ENCODE results near the gene OOEP.

OOEP gene

DNA sequence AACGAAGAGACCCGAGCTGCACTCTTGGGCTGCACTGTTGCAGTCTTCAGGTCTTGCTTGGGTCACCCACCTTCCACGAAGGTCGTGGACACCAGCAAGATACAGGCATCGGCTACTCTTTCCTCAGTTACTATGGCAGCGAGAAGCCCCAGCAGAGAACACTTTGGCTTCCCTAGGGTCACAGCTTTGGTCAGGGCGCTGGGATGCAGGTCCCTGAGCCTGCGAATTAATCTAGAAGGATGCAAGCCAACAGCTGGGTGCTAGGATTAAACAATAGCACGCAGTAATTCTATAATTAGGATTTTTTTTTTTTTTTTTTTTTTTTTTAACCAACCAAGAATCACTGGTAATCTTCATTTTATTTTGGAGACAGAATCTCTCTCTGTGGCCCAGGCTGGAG lies 5.1 kb downstream of the OOEP start:
- DNase-seq (ENCODE audit: low spot score): no peak

DNA sequence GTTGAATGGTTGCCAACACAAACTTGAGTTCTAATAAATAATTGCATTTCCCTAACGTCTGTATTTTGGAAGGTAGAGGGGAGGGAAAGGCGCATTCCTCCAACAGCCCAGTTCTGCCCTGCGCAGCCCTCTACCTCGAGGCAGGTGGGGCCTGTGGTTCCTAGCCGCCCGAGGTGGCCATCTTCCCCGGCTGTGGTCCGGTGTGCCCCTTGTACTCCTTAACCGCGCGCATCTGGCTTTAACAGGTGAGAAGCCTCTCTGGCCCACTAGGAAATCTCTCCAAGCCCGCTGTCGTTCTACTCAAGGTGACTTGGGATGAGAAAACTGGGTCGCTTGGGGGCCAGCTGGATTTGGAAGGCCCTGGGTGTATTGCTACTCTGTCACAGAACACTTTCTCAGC lies 5.6 kb downstream of the OOEP start:
- DNase-seq (ENCODE audit: low spot score): no peak

DNA sequence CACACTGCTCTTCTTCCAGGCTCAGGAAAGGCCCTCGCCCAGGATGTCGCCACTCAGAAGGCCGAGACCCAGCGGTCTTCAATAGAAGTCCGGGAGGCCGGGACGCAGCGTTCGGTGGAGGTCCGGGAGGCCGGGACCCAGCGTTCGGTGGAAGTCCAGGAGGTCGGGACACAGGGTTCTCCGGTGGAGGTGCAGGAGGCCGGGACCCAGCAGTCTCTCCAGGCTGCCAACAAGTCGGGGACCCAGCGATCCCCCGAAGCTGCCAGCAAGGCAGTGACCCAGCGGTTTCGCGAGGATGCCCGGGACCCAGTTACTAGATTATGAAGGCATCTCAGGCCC lies 6.2 kb downstream of the OOEP start:
- no peak for DNase-seq (ENCODE audit: low spot score)

DNA sequence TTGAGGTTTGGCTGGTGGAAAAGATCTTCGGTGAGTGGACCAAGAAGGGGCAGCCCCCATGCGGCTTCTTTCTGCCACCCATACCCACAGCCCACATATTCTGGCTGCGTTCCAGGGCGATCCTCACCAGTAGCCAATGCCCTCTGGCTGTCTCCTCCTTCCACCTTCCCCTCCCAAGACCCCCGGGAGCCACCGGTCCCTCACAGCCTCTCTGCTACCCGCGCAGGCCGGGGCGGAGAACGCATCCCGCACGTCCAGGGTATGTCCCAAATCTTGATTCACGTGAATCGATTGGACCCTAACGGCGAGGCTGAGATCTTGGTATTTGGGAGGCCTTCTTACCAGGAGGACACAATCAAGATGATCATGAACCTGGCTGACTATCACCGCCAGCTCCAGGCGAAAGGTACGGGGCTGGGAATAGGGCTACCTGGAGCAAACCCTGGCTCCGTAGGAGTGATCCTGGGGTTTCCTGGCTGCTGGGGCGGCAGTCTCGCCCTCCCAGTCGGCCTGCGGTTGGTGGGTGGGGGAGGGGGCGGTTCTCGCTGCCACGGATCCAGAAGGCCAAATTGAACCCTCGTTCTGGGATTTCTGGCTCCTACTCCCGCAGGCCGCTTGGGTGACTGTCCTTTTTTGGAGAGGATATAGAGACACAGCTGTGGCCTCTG lies 6.7 kb downstream of the OOEP start:
- no peak for DNase-seq (ENCODE audit: low spot score)

DNA sequence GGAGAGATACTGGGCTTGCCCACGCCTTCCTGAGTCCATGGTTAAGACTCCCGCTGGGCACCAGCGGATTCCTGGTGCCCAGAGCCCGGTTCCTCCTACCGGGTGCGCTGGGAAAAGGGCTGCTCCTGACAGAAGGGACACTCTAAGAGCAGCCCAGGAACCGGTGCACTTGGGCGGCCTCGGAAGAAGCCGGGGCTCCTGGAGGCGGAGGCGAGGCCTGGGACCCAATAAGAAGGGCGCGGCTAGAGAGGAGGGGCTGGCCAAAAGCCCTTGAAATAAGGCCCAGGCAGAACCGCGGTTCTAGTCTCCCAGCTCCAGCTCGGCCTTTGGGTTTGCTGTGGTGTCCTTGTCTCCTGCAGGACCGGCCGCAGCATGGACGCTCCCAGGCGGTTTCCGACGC lies 7.3 kb downstream of the OOEP start, which contains the start of gene KHDC3L:
TSS of gene KHDC3L (plus strand) at position 301 of the 400 bp plus-strand sequence. CDS start at position 373, 72 bp downstream.
- DNase-seq (ENCODE audit: low spot score): no peak

DNA sequence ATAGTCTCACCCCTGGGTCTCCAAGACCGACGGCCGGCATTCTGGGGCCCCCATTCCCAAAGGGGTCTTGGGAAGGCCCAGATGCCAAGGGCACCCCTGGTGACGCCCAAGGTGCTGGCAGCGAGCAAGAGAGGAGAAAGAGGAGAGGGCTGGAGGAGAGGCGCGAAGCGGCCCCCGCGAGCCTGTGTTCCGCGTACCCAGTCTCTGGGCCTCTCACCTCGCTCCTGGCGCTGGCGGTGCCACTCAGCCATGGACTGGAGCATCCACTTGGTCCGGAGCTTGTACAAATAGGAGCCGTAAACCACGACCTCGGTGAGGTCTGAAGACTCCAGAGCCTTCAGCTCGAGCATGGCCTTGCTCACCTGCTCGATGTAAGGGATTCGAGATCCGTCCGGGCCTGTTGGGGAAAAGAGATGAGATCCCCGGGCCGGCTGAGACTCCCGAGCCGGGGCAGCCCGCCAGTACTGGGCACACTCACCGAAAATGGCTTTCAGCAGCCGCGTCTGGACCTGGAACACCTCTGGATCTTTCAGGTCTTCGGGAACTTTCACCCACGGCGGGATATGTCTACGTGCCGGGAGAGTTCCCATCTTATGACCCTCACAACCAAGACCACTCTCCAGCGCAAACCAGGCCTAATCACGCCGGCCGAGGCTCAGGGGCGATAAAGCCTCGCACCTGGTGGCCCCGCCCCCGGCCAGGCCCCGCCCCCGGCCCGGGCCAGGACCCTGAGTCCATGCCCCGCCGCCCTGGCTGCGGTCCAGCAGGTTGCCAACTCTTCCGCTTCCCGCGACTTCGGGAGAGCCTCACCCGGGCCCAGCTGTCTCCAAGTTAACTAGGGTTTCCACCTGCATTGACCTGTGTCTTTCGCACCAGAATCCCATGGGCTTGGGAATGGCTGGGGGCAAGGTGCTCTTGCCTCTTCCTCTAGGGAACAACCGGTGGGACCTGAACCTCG lies 15.8 kb downstream of the OOEP start, which contains the start of gene DPPA5:
TSS of gene DPPA5 (minus strand) at position 641 of the 958 bp plus-strand sequence. CDS start at position 590, 51 bp downstream.
- DNase-seq (ENCODE audit: low spot score): no peak

DNA sequence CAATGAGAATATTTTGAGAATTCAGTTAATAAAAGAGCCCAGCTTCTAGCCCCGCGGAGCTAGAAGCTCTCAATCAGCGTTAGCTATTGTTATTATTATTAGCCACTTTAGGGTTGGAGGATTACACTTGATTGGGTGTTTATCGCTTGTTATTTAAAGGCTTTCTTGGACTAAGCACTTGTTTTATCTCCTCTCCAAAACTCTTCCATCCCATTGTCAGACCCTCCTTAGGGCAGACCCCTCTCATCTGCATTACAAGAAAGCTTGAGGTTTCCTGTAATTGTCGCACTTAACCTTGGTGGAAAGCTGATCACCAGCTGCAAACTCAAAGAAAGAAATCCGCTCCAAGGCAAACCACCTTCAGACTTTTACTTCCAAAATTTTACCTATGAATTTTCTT lies 20.4 kb downstream of the OOEP start:
- DNase-seq (ENCODE audit: low spot score): no peak

DNA sequence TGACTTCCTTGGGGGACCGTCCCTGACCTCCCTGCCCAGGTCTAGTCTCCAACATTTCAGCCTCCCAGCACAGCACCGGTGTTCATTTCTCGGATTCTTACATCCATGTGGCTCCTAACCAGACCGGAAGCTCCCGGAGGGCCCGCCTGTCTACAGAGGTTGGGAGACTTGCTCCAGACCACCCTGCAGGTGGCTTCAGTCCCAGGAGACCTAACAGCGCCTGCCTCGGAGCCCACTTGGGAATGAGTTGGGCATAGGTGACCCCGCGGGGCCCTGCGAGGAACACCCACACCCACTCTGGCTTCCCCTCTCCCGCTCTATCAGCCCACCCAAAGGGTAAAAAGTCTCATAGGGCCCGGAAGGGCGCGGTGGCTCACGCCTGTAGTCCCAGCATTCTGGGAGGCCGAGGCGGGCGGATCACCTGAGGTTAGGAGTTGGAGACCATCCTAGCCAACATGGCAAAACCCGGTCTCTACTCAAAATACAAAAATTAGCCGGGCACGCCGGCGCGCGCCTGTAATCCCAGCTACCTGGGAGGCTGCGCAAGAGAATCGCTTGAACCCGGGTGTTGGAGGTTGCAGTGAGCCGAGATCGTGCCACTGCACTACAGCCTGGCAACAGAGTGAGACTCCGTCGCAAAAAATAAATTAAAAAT lies 21.0 kb downstream of the OOEP start:
- no peak for DNase-seq (ENCODE audit: low spot score)

DNA sequence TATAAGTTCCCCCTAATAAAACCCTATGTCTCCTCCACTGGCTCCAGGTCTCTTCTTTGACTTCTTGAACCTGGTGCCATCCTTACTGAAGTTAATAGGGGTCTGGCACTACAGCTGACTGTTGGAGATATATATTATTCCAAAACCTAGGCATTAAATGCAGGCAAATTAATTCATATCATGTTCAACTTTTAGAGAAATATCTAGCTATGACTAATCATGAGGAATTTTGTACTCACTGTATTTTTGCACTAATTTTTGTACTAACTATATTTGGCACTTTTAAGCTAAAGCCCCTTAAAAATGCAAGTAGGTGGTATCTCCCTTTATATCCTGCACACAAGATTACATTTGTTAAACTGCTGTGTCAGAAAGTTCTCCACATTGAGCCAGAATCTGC lies 26.5 kb downstream of the OOEP start:
- no peak for DNase-seq (ENCODE audit: low spot score)

DNA sequence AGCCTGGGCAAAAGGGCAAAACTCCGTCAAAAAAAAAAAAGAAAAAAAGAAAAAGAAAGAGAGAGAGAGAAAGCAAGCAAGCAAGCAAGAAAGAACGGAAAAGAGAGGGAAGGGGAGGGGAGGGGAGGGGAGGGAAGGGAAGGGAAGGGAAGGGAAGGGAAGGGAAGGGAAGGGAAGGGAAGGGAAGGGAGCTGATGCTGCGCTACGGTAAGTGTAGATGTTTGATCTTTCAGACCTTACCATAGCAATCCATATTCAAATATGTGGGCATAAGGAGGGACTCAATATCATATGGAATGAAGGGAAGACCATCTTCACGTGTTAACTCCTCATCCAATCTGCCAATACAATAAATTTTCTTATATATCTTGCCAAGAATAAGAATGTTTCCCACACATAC lies 27.5 kb downstream of the OOEP start:
- DNase-seq (ENCODE audit: low spot score): no peak

DNA sequence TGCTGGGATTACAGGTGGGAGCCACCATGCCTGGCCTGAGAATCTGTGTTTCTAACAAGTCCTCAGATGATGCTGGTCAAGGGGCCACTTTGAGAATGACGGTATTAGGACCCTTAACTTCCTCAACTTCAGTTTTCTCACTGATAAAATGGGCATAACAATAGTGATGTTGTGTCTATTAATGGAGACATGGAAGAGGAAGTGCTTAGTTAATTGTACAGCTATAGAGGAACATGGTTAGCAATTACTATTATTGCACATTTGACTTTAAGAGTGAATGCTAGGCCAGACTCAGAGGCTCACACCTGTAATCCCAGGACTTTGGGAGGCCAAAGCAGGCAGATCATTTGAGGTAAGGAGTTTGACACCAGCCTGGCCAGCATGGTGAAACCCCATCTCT lies 28.4 kb downstream of the OOEP start:
- no peak for DNase-seq (ENCODE audit: low spot score)

DNA sequence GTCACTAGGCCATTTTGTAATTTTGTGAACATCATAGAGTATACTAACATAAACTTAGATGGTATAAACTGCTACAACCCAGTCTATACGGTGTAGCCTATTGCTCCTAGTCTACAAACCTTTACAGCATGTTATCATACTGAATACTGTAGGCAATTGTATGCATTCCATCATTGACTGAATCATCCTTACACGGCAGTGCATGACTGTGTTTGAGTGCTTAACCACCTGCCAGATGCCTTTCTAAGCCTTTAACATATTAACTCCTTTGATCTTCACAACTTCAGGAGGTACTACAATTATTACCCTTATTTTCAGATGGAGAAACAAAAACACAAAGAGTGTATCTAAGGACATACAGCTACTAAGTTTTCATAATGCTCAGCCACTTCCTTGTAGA lies 29.6 kb downstream of the OOEP start:
- DNase-seq (ENCODE audit: low spot score): no peak

DNA sequence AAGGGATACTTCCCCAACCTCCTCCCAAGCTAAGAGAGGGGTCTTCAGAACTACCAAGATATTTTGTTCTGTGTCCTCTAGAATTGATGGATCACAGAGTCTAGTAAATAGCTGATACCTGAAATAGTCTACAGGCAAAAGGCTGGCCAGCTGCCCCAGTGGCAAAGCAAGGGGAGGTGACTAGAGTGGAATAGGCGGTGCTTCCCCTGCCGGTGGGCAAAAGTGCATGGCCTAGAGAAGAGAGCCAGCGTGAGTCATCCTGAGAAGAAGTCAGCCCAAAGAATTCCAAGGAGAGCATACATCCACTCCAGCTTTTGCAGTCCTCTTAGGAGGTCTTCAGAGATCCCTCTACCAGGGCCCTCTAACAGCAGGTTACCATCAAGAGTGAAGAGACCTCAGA lies 30.4 kb downstream of the OOEP start:
- no peak for DNase-seq (ENCODE audit: low spot score)

DNA sequence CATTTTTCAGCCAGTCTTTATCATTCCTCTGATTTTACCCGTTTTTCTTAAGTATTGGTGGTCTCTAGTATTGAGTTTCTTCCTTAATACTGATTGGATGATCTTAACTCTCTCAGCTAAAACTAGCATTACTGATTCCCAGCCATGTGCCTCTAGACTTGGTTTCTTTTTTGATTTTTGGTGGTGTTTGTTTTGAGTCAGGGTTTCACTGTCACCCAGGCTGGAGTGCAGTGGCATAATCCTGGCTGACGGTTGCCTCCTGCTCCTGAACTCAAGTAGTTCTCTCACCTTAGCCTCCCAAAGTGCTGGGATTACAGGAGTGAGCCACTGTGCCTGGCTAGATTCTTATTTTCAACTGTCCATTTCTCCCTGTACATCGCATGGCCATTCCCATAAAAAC lies 40.5 kb downstream of the OOEP start:
- no peak for DNase-seq (ENCODE audit: low spot score)

DNA sequence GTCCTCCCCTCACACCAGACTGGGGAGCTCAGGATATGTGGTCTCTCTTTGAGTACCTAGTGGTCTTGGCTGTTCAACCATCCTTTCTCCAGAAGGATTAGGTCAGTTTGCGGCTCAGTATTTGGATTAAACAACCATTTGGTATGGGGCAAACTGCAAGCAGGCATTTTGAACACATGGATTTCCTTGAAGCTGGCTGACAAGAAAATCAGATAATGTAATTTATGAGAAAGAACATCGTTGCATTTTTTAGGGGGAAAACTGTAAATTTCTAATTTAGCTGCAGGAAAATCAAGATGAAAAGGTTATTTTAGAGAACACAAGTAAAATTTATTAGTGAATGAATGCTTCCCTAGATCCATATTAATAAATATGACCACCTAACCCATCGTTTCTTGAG lies 40.9 kb downstream of the OOEP start:
- no peak for DNase-seq (ENCODE audit: low spot score)

DNA sequence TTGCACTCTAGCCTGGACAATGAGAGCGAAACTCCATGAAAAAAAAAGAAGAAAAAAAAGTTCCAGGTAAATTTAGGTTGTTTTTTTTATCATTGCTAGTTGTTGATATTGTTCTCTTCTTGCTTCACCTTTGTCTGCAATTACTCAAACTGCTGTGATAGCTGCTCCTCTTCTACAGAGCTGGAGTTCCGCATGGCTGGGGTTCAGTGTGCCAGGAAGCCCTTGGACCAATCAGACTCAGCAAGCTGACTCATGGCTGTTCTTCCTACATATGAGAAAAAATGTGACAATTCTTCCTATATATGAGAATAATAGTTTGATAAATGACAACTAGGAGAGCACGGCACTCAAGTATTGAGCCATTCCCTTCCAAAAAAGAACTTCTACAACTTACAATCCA lies 44.0 kb downstream of the OOEP start:
- no peak for DNase-seq (ENCODE audit: low spot score)

DNA sequence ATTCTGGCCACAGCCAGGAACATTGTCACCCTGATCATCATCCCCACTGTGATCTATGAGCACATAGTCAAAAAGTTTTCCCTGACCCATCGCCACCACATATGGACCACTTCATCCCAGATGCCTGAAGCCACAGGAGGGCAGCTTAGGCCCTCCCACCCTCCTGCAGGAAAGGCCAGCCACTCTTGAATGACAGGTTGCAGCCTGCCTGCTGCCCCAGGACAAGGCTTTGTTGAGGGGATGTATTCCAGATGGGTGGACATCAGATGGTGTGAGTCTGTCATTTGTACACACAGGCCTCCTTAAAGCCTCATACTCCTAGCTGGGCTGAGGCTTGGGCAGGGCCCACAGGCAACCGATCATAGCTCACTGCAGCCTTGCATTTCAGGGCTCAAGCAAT lies 46.4 kb downstream of the OOEP start:
- DNase-seq (ENCODE audit: low spot score): no peak

Measured in LoVo (cell line).